Measurements from ENCODE around the gene OTOG.

DNA sequence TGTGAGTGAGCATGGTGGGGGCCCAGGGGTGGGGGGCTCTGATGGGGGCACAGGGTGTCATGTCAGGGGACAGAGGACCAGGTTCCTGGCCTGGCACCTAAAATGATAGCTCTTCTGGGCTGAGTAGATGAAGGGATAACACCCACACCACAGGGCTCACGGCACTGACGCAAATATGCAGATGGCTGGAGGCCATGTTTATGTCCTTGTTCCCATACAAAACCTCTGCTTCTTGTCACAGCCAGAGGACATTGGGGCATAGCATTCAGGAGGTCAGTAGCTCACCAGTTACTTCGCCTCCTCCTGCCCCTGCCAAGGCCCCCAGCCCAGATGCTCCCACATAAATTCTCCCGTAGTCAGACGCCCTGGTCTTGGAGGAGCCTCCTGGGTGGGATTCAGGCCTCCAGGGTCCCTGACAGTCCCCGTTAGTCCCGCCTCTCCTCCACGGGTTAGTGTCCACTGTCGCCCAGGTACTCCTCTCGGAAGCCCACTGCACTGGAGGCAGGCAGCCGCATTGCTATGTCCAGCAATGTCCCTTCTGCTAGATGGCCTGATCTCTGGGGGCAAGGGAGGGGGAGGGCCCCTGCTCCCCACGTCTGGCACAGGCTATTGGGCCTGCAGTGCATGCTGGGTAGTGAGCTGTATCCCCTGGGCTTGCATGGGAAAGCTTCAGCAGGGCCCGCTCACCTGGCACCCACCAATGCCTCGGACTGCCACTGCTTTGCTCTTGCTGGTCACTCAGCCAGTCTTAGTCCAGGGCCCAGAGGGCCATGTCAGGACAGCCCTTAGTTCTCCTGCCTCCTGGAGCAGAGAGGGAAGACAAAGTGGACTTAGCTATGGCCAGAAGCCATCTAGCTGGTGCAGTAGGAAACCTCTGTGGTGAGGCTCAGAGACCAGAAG is 96.7 kb downstream of the OTOG start:
- TF ChIP-seq EZH2 (IDR thresholded peaks at IDR 0.05; ENCODE audit: borderline replicate concordance, insufficient read depth, low read depth, low read length, poor library complexity, severe bottlenecking) = no peak
- TF ChIP-seq, protein P1, sequence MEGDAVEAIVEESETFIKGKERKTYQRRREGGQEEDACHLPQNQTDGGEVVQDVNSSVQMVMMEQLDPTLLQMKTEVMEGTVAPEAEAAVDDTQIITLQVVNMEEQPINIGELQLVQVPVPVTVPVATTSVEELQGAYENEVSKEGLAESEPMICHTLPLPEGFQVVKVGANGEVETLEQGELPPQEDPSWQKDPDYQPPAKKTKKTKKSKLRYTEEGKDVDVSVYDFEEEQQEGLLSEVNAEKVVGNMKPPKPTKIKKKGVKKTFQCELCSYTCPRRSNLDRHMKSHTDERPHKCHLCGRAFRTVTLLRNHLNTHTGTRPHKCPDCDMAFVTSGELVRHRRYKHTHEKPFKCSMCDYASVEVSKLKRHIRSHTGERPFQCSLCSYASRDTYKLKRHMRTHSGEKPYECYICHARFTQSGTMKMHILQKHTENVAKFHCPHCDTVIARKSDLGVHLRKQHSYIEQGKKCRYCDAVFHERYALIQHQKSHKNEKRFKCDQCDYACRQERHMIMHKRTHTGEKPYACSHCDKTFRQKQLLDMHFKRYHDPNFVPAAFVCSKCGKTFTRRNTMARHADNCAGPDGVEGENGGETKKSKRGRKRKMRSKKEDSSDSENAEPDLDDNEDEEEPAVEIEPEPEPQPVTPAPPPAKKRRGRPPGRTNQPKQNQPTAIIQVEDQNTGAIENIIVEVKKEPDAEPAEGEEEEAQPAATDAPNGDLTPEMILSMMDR (IDR thresholded peaks at IDR 0.05) = no peak
